HL-60/S4 (cell line): ENCODE data around the gene FAF1.
"Not testable (repeated sequence)": the region's sequence is repeated elsewhere in the genome, so short reads cannot be mapped to it uniquely, and the experiment has no call there.

Source experiments
- in situ Hi-C: fragments of 300-500 bp; cut with MboI; formaldehyde crosslinking; loops from 2 replicates; pipeline ENCODE4 v1.14.3; 2022; ENCODE audit warnings: low sequenced_read_pairs

The FAF1 gene

DNA sequence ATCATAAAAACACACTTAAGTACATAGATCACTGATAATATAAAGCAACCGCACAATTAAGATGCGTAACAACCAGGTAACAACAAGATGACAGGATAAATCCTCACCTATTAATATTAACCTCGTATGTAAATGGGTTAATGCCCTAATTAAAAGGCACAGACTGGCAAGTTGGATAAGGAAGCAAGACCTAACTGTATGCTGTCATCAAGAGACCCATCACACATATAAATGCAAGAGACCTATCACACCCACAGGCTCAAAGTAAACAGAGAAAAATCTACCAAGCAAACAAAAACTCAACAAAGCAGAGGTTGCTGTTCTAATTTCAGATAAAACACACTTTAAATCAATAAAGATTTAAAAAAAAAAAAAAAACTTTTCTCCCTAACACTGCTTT is 151.8 kb downstream of the FAF1 start:
- in situ Hi-C loops: no loop called here

DNA sequence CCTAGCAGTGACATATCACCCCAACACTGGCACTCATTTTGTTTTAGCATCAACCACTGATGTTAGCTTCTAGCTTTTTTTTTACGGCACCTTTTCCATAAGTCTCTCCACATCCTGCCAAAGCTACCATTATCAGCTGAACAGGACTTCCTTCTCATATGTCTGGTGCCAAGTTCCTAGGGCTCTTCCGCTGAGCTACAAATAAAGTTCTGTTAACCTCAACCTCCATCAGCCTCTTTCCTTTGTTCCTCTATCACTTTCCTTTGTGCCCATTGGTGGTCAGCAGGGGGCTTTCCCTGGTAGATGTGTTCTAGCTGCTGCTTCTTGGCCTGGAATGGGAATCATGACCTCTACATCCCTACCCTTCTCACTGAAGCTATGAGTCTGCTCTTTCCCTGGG is 163.8 kb downstream of the FAF1 start:
- in situ Hi-C loops: no loop called here

DNA sequence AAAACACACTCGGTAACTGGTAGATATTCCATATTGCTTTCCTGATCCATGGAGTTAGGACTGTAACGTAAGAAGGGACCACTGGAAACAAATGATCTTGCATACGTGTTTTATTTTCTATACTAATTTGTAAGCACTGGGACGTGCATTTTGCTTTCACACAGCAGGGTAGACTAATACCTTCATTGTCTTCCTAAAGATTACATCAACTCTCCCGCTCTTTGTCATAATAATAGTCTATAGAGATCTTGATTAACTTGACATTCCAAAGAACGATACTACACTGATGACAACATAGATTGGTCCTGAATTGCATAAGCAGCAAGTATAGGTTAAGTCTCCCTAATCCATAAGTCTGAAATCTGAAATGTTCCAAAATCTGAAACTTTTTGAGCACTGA is 166.5 kb downstream of the FAF1 start:
- in situ Hi-C loops: no loop called here

DNA sequence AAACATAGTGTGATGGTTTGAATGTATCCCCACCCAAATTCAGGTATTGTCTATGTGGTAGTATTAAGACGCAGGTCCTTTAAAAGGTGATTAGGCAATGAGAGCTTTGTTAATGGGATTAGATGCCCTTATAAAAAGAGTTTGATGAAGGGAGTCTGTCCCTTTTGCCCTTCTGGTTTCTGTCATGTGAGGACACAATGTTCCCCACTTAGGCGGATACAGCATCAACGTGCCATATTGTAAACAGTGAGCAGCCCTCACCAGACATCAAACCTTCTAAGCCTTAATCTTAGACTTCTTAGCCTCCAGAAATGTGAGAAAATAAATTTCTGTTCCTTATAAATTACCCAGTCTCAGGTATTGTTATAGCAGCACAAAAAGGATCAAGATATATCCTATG is 172.8 kb downstream of the FAF1 start:
- in situ Hi-C loops: no loop called here

DNA sequence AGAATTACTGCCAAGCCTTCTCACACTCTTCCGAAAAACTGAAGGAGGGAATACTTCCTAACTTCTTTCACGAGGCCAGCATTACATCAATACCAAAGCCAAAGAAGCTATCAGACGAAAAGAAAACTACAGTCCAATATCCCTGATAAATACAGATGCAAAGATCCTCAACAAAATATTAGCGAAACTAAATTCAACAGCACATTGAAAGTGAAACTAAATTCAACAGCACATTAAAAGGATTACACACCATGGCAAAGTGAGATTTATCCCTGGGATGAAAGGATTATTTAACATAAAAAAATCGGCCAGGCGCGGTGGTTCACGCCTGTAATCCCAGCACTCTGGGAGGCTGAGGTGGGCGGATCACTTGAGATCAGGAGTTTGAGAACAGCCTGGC is 176.8 kb downstream of the FAF1 start:
- in situ Hi-C loops: no loop called here

DNA sequence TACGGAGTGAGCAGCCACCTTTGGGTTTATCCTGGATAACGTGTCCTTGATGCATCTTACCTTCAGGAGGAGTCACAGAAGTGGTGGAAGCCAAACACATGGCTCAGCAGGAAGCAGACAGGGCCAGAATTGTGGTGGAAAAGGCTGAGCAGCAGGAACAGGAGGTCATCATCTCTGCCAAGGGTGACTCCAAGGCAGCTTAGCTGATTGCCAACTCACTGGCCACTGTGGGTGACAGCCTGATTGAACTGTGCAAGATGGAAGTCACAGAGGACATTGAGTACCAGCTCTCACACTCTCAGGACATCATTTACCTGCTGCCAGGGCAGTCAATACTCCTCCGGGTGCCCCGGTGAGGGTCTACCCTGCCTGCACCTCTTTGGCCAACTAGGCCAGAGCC is 179.3 kb downstream of the FAF1 start:
- in situ Hi-C loops: no loop called here

DNA sequence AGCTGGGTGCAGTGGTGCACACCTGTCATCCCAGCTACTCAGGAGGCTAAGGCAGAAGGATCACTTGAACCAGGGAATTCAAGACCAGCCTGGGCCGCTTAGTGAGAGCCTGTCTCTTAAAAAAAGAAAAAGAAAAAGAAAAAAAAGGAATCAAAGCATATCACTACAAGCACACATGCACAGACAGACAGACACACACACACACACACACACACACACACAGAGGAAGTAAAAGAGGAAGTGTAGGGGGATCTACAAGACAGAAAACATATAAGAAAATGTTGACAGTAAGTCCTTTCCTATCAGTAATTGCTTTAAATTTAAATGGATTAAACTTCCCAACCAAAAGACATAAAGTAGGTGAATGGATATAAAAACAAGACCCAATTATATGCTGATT is 180.3 kb downstream of the FAF1 start:
- in situ Hi-C loops: loop anchor here (10.0 kb wide), 1 partner anchor 415 kb away; no protein-coding TSS in a partner anchor

DNA sequence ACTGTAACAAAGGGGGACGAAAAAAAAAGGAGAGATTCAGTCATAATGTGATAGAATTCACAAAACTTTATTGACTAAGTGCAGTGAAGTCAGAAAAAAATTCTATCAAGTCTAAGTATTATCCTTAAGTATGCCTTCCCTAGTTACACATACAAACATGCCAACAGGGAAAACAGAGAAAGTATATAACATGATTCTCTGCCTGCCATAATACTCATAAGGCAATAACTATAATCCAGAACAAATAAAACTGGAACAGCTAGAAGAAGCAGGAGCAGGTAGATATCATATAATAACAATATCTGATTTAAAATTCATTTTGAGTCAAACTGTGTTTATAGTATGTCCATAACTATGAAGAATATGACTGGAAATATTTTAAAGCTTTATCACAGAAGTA is 184.3 kb downstream of the FAF1 start:
- in situ Hi-C loops: loop anchor here (10.0 kb wide), 1 partner anchor 419 kb away; no protein-coding TSS in a partner anchor

DNA sequence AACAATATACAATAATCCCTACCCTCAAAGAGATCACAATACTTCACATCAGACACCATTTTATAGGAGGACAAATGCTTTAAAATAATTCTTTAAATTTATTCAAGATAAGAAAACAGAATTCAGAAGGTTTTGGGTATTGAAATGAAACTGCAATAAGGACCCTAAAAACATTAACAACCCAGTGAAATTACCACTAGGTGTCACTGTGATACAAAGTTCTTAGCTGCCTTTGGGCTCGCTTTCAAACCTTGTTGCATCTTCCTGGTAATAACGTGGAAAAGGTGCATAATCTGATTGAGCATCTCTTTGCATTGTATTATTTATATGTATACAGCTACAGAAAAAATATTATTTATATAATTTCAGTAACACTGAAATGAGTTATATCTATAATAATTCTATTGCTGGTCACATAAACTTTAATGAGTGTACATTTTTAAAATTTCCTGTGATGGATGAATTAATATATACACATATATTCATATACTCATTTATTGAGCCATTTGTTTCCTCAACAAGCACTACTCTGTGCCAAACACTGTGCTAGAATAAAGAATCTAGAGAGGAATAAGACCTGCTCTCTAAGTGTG is 185.2 kb downstream of the FAF1 start:
- in situ Hi-C loops: loop anchor here (10.0 kb wide), 1 partner anchor 420 kb away; no protein-coding TSS in a partner anchor

DNA sequence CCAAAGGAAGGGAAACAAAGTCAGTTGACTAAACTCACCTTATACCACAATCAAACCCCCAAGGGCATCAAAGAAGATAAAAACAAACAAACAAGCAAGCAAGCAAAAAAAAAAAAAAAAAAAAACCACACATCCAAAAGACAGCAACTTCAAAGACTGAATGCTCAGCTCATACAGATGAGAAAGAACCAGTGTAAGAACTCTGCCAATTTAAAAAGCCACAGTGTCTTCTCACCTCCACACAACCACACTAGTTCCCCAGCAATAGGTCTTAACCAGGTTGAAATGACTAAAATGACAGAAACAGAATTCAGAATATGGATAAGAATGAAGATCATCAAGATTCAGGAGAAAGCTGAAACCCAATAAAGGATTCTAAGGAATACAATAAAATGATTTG is 193.4 kb downstream of the FAF1 start:
- in situ Hi-C loops: no loop called here

DNA sequence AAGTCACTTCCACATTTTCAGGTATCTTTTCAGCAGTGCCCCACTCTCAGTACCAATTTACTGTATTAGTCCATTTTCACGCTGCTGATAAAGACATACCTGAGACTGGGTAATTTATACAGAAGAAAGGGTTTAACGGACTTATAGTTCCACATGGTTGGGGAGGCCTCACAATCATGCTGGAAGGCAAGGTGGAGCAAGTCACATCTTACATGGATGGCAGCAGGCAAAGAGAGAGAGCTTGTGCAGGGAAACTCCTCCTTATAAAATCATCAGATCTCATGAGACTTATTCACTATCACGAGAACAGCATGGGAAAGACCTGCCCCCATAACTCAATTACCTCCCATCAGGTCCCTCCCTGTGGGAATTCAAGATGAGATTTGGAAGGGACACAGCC is 203.5 kb downstream of the FAF1 start:
- in situ Hi-C loops: not testable (repeated sequence)

DNA sequence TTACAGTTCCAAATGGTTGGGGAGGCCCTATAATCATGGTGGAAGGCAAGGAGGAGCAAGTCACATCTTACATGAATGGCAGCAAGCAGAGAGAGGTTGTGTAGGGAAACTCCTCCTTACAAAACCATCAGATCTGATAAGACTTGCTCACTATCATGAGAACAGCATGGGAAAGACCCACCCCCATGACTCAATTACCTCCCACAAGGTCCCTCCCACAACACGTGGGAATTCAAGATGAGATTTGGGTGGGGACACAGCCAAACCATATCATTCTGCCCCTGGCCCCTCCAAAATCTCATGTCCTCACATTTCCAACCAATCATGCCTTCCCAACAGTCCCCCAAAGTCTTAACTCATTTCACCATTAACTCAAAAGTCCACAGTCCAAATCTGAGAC is 205.3 kb downstream of the FAF1 start:
- in situ Hi-C loops: not testable (repeated sequence)

DNA sequence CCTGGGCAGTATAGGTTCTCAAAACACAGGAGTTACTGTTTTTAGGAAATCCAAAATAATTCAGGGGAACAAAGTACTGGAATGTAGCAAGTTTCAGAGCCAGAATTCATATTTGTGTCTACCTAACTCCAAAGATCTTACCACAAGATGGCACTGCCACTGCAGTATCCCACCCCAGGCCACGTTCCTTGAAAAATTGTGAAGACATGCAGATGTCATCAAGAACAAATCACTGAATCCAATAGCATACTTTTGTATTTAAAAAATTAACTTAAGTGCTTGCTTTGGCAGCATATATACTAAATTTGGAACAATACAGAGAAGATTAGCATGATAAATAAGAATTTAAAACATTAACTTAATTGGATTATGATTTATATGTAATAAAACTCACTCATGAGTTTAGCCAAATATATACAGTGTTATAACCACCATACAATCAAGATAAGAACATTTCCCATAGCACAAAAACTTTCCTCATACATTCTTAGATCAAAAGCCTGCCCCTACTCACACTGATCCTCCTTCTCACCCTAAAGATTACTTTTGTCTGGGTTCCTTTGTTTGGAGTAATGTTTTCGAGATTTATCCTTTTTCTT is 209.9 kb downstream of the FAF1 start:
- in situ Hi-C loops: no loop called here

DNA sequence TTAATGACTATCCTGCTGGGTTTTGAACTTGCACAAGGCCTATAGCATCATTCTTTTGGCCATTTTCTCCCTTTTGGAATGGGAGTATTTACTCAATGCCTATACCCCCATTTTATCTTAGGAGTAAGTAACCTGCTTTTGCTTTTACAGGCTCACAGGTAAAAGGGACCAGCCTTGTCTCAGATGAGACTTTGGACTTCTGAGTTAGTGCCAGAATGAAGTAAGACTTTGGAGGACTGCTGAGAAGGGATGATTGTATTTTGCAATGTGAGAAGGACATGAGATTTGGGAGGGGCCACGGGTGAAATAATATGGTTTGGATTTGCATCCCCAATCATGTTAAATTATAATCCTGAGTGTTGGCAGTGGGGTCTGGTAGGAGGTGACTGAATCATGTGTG is 212.7 kb downstream of the FAF1 start:
- in situ Hi-C loops: no loop called here

DNA sequence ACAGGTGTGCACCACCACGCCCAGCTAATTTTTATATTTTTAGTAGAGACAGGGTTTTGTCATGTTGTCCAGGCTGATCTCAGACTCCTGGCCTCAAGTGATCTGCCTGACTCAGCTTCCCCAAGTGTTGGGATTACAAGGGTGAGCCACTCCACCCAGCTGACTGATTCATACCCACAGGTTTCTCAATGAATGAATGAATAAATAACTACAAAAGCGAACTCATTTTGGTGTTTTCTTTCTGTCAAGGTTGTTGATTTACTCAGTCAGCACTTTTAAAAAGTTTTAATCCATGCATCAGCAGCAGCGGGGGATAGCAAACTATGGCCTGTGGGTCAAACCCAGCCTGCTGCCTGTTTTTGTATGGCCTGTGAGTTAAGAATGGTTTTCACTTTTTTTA is 217.5 kb downstream of the FAF1 start:
- in situ Hi-C loops: no loop called here

DNA sequence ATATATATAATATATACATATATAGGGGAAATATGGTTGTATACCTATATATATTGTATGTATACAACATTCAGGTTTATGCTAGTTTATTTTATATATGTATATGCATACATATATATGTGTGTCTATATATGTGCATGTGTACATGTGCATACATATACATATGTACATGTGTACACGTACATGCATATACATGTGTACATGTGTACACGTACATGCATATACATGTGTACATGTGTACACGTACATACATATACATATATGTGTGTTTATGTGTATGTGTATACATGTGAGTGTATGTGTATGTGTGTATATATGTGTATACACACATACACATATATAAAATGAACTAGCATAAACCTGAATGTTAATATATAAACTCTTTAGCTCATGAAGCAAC is 220.9 kb downstream of the FAF1 start:
- in situ Hi-C loops: no loop called here

DNA sequence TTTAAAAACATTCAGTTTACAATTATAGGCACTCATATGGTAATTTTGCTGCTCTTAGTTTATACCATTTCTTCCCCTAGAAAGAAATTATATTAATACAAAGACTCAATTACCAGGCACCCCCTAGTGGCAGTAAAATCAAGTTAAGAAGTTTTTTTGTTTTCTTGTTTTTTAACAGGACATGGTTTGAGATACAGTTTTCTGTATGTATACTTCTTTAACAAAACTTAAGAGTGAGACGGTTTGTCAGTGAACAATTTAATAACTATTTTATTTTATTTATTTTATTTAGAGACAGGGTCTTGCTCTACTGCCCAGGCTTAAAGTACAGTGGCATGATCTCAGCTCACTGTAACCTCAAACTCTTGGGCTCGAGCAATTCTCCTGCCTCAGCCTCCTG is 224.6 kb downstream of the FAF1 start:
- in situ Hi-C loops: no loop called here

DNA sequence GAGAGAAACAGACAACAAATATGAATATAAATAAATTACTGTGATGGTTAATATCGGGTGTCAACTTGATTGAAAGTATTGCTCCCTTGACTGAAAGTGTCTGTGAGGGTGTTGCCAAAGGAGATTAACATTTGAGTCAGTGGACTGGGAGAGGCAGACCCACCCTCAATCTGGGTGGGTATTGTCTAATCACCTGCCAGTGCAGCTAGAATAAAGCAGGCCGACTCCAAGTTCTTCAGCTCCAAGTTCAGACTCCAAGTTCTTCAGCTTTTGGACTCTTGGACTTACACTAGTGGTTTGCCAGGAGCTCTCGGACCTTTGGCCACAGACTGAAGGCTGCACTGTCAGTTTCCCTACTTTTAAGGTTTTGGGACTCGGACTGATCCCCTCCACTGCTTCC is 232.5 kb downstream of the FAF1 start:
- in situ Hi-C loops: not testable (repeated sequence)

DNA sequence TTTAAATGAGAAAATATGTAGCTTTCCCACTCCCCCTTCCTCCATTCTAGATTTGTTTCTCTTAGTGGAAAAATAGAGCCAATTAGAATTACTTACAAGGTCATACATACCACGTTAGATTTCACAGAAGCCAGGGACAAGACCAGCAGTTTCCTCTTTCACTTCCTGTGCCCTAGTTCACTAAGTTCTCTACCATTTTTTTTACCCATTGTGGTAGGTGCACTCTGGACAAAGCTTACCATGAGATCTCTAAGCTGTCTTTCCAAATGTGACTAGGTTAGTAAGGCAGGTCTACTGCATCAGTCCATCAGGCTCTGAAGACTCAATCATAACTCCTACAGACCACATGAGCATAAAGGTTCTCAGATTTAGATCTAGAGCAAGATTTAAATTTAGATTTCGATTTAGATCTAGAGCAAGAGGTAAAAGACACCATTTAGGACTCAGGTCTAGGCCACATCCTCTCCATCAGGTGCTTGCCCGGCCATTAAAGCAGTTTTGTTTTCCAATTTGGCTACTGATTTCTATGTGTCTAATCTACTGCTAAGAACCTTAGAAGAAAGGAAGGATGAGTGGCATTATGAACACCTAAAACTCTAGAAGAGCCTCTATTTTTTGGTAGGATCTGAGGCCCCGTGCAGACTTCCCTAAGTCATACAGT is 235.3 kb downstream of the FAF1 start:
- in situ Hi-C loops: loop anchor here (25.0 kb wide), 1 partner anchor 337 kb away; no protein-coding TSS in a partner anchor

DNA sequence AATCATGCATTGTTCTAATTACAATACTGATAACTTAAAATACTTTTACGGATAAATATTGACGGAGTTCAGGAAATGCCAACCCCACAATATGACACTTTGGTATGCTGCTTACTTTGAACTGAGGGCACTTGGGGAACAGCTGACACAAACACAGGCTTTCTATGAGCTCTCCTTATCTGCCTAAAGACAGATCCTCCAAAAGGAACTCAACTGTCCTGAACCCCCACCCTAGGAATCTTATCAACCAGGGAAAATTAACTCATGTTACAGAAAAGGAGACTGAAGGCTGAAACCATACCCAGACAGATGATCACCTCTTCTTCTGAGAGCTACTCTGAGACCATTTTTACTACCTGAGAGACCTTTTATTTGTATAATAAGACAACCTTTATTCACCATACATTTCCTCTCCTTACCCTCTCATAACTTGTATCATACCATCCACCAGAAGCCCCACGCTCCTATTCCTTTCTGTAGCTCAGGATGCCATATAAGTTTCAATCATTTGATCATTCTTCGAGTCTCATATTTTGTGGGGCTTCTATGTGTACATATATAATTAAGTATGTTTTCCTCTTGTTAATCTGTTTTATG is 239.5 kb downstream of the FAF1 start:
- in situ Hi-C loops: loop anchor here (25.0 kb wide), 1 partner anchor 333 kb away; no protein-coding TSS in a partner anchor

DNA sequence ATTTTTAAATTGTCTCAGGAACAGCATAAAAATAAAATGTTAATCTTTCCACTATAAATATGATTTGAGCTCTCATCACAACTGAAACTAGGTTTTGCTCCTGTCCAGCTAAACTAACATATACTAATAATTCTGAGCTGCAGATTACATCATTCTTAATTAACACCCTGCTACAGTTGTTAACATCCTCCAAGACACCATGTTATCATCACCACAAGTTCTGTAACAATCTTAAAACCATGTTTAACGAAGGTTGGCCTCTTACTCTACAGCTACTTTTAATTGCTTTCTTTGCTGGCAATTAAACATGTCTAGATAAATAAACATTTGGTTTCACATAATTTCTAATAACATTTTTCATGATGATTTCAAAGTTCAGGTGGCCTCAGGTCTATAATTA is 240.9 kb downstream of the FAF1 start:
- in situ Hi-C loops: loop anchor here (25.0 kb wide), 1 partner anchor 332 kb away; no protein-coding TSS in a partner anchor

DNA sequence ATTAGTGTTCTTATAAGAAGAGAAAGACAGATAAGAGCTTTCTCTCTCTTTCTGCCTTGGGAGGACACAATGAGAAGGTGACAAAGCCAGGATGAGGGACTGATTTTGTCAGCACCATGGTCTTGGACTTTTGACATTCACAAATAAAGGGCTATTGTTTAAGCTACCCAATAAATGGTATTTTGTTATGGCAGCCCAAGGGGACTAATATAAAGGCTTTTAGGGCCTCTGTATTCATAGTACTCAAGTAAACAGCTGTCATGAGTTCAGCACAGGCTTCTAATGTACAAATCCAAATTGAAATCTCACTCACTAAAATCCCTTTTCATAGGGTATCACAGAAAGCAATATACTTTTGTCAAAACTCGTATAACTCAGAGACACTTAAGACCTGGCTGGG is 242.7 kb downstream of the FAF1 start:
- in situ Hi-C loops: loop anchor here (25.0 kb wide), 1 partner anchor 330 kb away; no protein-coding TSS in a partner anchor
